Measurements from ENCODE around the gene WDR73. TPM values are rescaled to one million over a fixed set of nuclear protein-coding genes. Genes with fewer than 3 reads are reported as not detected.

WDR73 gene
- polyA plus RNA-seq, 1 donor: 30.8 TPM

- Histone ChIP-seq H3K36me3 (ENCODE audit: control insufficient read depth, insufficient read depth, low read length) (peaks cover 28% of the 10 kb centered on the region), H3K27me3 (ENCODE audit: control insufficient read depth, insufficient read depth, low read length) (no peaks in the 10 kb centered on the region), H3K4me3 (ENCODE audit: low read length) (no peak overlapping the region), H3K4me1 (ENCODE audit: control insufficient read depth, insufficient read depth, low read length) (no peaks in the 10 kb centered on the region), H3K9me3 (ENCODE audit: control insufficient read depth, low read depth, low read length) (no peaks in the 10 kb centered on the region), H3K27ac (ENCODE audit: low read length) (no peak overlapping the region)
- no CpG with 5 or more reads among the region's 5 CpGs for WGBS (ENCODE audit: insufficient coverage, low lambda C conversion rate)
- DNase-seq: no peak
Measured at GRCh38 chr15:84685304-84685703, 31.2 kb upstream of the WDR73 start.

DNA sequence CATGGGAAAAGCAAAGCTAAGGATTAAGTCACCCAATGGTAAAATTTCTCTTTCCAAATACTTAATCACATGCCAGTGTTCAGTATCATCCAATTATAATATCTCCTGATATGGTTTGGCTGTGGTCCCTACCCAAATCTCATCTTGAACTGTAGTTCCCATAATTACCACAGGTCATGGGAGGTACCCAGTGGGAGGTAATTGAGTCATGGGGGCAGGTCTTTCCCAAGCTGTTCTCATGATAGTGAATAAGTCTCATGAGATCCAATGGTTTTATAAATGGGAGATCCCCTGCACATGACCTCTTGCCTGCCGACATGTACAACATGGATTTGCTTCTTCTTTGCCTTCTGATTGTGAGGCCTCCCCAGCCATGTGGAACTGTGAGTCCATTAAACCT, 30.0 kb upstream of the WDR73 start:
- no peak overlapping the region for H3K27ac ChIP-seq (ENCODE audit: low read length)
- whole genome bisulfite sequencing (ENCODE audit: insufficient coverage, low lambda C conversion rate): no CpG with 5 or more reads among the region's 1 CpG
- H3K9me3 ChIP-seq (ENCODE audit: control insufficient read depth, low read depth, low read length): no peaks in the 10 kb centered on the region
- no peak overlapping the region for H3K4me3 ChIP-seq (ENCODE audit: low read length)
- no peaks in the 10 kb centered on the region for H3K27me3 ChIP-seq (ENCODE audit: control insufficient read depth, insufficient read depth, low read length)
- H3K4me1 ChIP-seq (ENCODE audit: control insufficient read depth, insufficient read depth, low read length): no peaks in the 10 kb centered on the region
- peaks cover 28% of the 10 kb centered on the region for H3K36me3 ChIP-seq (ENCODE audit: control insufficient read depth, insufficient read depth, low read length)
- no peak for DNase-seq

GRCh38 chr15:84681831-84682230, 27.7 kb upstream of the WDR73 start:
- no peak for DNase-seq
- no CpG with 5 or more reads among the region's 3 CpGs for WGBS (ENCODE audit: insufficient coverage, low lambda C conversion rate)

GRCh38 chr15:84671211-84671610, 17.1 kb upstream of the WDR73 start:
- Histone ChIP-seq H3K9me3 (ENCODE audit: control insufficient read depth, low read depth, low read length) (no peaks in the 10 kb centered on the region), H3K27ac (ENCODE audit: low read length) (no peak overlapping the region), H3K36me3 (ENCODE audit: control insufficient read depth, insufficient read depth, low read length) (peaks cover 21% of the 10 kb centered on the region), H3K27me3 (ENCODE audit: control insufficient read depth, insufficient read depth, low read length) (no peaks in the 10 kb centered on the region), H3K4me3 (ENCODE audit: low read length) (no peak overlapping the region), H3K4me1 (ENCODE audit: control insufficient read depth, insufficient read depth, low read length) (no peaks in the 10 kb centered on the region)
- no peak for DNase-seq

More at GRCh38 chr15:84681831-84682230, 27.7 kb upstream of the WDR73 start:
- Histone ChIP-seq H3K4me3 (ENCODE audit: low read length) (no peak overlapping the region), H3K9me3 (ENCODE audit: control insufficient read depth, low read depth, low read length) (no peaks in the 10 kb centered on the region), H3K27ac (ENCODE audit: low read length) (no peak overlapping the region), H3K36me3 (ENCODE audit: control insufficient read depth, insufficient read depth, low read length) (peaks cover 29% of the 10 kb centered on the region), H3K4me1 (ENCODE audit: control insufficient read depth, insufficient read depth, low read length) (no peaks in the 10 kb centered on the region), H3K27me3 (ENCODE audit: control insufficient read depth, insufficient read depth, low read length) (no peaks in the 10 kb centered on the region)

DNA sequence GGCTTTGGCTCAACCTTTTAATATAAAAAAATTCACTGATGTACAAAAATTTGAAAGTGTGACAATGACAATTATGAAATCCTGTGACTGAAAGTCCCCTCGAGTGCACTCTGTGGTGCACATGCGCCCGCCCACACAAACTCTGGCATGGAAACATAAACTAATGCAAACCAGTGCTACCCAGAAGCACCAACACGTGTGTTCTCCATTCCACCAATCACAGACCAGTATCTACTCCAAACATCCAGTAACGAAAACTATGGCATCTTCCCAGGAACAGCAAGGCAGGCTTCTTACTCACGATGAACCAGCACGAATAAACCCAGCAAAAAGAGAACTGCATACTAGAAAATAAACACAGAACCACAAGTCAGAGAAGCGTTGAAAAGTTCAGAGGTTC, 15.6 kb upstream of the WDR73 start:
- DNase-seq: no peak
- Histone ChIP-seq H3K4me1 (ENCODE audit: control insufficient read depth, insufficient read depth, low read length) (no peaks in the 10 kb centered on the region), H3K36me3 (ENCODE audit: control insufficient read depth, insufficient read depth, low read length) (peaks cover 31% of the 10 kb centered on the region), H3K27me3 (ENCODE audit: control insufficient read depth, insufficient read depth, low read length) (no peaks in the 10 kb centered on the region), H3K4me3 (ENCODE audit: low read length) (no peak overlapping the region), H3K27ac (ENCODE audit: low read length) (no peak overlapping the region), H3K9me3 (ENCODE audit: control insufficient read depth, low read depth, low read length) (no peaks in the 10 kb centered on the region)
- 100% methylated on average over 1 of the region's 8 CpGs for WGBS (ENCODE audit: insufficient coverage, low lambda C conversion rate)

DNA sequence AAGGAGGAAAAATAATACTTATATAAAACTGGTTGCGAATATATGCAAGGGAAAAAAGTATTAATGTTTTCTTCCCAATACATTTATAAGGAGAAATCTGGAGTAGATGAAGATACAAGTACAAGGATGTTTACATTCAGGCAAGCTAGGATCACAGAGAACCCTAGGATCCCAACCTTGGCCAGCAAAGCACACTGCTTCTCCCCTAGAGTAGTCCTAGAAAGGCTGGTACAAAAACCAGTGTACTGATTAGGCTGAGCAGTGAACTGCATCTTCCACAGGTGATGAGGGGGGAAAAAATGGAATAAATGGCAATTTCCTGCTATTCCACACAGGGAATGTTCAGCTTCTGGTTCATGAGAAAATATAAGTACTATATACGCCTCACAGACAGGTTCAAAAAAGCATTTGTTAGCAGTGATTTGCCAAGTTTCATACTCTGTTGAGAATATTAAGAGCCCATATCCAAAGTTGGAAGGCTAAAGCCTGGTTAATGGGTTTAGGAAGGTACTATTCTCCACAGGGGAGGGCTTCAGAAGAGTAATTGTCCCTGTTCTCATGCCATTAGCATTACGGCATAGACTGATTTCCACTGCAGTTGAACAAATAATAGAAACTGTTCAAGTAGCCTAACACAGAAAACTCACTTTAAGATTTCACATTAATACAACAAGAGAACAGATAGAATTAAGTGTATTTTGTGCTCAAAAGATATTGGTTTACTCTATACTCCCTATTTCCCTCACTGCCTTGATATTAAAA, 14.3 kb upstream of the WDR73 start:
- Histone ChIP-seq H3K27ac (ENCODE audit: low read length) (no peak overlapping the region), H3K9me3 (ENCODE audit: control insufficient read depth, low read depth, low read length) (no peaks in the 10 kb centered on the region), H3K4me1 (ENCODE audit: control insufficient read depth, insufficient read depth, low read length) (no peaks in the 10 kb centered on the region), H3K36me3 (ENCODE audit: control insufficient read depth, insufficient read depth, low read length) (peaks cover 31% of the 10 kb centered on the region), H3K4me3 (ENCODE audit: low read length) (no peak overlapping the region), H3K27me3 (ENCODE audit: control insufficient read depth, insufficient read depth, low read length) (no peaks in the 10 kb centered on the region)
- DNase-seq: no peak
- WGBS (ENCODE audit: insufficient coverage, low lambda C conversion rate): 100% methylated on average over 1 of the region's 3 CpGs

DNA sequence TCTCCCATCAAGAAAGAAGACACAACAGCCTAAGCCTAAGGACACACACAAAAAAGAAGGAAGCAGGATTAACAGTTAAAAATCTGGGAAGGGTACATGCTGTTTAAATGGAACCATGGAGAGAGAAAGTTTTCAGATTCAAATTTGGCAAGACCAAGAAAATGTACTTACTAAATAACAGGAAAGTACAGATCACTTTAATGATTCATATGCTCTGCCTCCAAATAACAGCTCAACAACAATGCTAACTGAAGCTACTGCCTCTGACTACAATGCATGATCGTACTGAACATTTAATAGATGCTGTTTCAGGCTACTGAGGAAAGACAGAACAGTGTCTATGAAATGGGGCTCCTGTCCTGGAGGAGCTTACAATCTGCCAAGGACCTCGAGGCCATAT, 12.3 kb upstream of the WDR73 start:
- H3K36me3 ChIP-seq (ENCODE audit: control insufficient read depth, insufficient read depth, low read length): peaks cover 31% of the 10 kb centered on the region

DNA sequence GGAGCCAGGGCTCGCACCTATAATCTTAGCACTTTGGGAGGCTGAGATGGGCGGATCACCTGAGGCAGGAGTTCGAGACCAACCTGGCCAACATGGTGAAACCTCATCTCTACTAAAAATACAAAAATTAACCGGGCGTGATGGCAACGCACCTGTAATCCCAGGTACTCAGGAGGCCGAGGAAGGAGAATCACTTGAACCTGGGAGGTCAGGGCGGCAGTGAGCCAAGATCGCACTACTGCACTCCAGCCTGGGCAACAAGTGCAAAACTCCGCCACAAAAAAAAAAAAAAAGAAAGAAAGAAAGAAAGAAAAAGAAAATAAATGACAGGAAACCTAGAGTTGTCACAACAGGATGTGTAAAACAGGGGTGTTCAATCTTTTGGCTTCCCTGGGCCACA, 6.9 kb upstream of the WDR73 start:
- no peaks in the 10 kb centered on the region for H3K9me3 ChIP-seq (ENCODE audit: control insufficient read depth, low read depth, low read length)
- peaks cover 10% of the 10 kb centered on the region for H3K36me3 ChIP-seq (ENCODE audit: control insufficient read depth, insufficient read depth, low read length)
- peaks cover 5% of the 10 kb centered on the region for H3K4me1 ChIP-seq (ENCODE audit: control insufficient read depth, insufficient read depth, low read length)
- no peak overlapping the region for H3K4me3 ChIP-seq (ENCODE audit: low read length)
- H3K27me3 ChIP-seq (ENCODE audit: control insufficient read depth, insufficient read depth, low read length): no peaks in the 10 kb centered on the region
- H3K27ac ChIP-seq (ENCODE audit: low read length): no peak overlapping the region
- no peak for DNase-seq
- 100% methylated on average over 4 of the region's 10 CpGs for WGBS (ENCODE audit: insufficient coverage, low lambda C conversion rate)

More for the DNA sequence above, 12.3 kb upstream of the WDR73 start:
- Histone ChIP-seq H3K9me3 (ENCODE audit: control insufficient read depth, low read depth, low read length) (no peaks in the 10 kb centered on the region), H3K4me3 (ENCODE audit: low read length) (no peak overlapping the region), H3K27me3 (ENCODE audit: control insufficient read depth, insufficient read depth, low read length) (no peaks in the 10 kb centered on the region), H3K4me1 (ENCODE audit: control insufficient read depth, insufficient read depth, low read length) (no peaks in the 10 kb centered on the region), H3K27ac (ENCODE audit: low read length) (no peak overlapping the region)
- 67% methylated on average over 2 of the region's 2 CpGs for WGBS (ENCODE audit: insufficient coverage, low lambda C conversion rate)
- no peak for DNase-seq

- Histone ChIP-seq H3K4me1 (ENCODE audit: control insufficient read depth, insufficient read depth, low read length) (peaks cover 5% of the 10 kb centered on the region), H3K4me3 (ENCODE audit: low read length) (no peak overlapping the region), H3K36me3 (ENCODE audit: control insufficient read depth, insufficient read depth, low read length) (peaks cover 2% of the 10 kb centered on the region), H3K27ac (ENCODE audit: low read length) (no peak overlapping the region), H3K27me3 (ENCODE audit: control insufficient read depth, insufficient read depth, low read length) (no peaks in the 10 kb centered on the region), H3K9me3 (ENCODE audit: control insufficient read depth, low read depth, low read length) (no peaks in the 10 kb centered on the region)
- no peak for DNase-seq
- WGBS (ENCODE audit: insufficient coverage, low lambda C conversion rate): 100% methylated on average over 1 of the region's 4 CpGs
Measured at GRCh38 chr15:84659904-84660781, 6.1 kb upstream of the WDR73 start.

DNA sequence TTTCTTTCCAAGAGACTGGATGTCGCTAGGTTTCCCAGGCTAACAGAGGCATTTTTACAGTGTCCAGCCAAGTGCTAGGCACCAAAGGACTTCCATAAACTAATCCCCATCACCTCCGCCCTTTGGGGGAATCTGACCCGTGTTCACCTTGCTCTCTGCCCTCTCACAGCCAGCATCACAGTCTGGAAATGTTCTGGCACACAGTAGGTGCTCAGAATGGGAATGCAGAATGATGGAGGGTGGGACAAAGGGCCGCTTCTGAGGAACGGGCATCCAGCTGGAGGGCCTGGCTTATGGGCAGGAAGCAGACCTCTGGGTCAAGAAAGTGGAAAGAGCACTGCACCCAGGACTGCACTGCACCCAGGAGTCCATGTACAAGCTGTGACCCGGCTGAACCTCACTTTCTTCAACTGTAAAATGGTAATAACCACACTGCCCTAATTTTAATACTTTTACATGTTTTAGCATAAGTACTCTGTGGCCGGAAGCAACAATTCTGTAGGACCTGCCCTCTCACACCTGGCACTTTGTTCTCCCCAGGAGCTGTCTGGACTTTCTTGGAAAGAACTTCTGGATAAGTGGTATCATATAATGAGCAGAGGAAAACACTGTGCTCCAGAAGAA, 4.8 kb upstream of the WDR73 start:
- Histone ChIP-seq H3K4me3 (ENCODE audit: low read length) (peak overlapping the region; percentile 54), H3K4me1 (ENCODE audit: control insufficient read depth, insufficient read depth, low read length) (peaks cover 7% of the 10 kb centered on the region), H3K36me3 (ENCODE audit: control insufficient read depth, insufficient read depth, low read length) (no peaks in the 10 kb centered on the region), H3K9me3 (ENCODE audit: control insufficient read depth, low read depth, low read length) (no peaks in the 10 kb centered on the region), H3K27ac (ENCODE audit: low read length) (no peak overlapping the region), H3K27me3 (ENCODE audit: control insufficient read depth, insufficient read depth, low read length) (no peaks in the 10 kb centered on the region)
- WGBS (ENCODE audit: insufficient coverage, low lambda C conversion rate): no CpG with 5 or more reads among the region's 7 CpGs
- DNase-seq: no peak

Measured in large intestine (tissue), 3 donors.